GM21526 (cell line): ENCODE results near the gene F8A3.
"Not testable (repeated sequence)": the region's sequence is repeated elsewhere in the genome, so short reads cannot be mapped to it uniquely, and the experiment has no call there.

Source experiments
- ATAC-seq: cut with Tn5 transposase; IDR thresholded peaks from one replicate; pipeline ENCODE4 v1.9.1; 2021; ENCODE audit warnings: moderate library complexity; ENCODE audit not compliant: unreplicated experiment, low FRiP score

F8A3 gene

GRCh38 chrX:155458471-155458870 is at the start of gene F8A3:
Gene F8A3, minus strand, starts transcription at chrX:155458620. Its CDS starts 20 bp downstream, at chrX:155458600.
- peak; percentile 77 for ATAC-seq

- ATAC-seq = no peak
Observed at GRCh38 chrX:155505296-155505695, 46.9 kb upstream of the F8A3 start.

GRCh38 chrX:155495134-155495533 is 36.7 kb upstream of the F8A3 start:
- ATAC-seq = not testable (repeated sequence)

GRCh38 chrX:155491421-155491820 is 33.0 kb upstream of the F8A3 start:
- not testable (repeated sequence) for ATAC-seq

- not testable (repeated sequence) for ATAC-seq
Observed at GRCh38 chrX:155477136-155477535, 18.7 kb upstream of the F8A3 start.

GRCh38 chrX:155466269-155466938 is 8.0 kb upstream of the F8A3 start:
- peak; percentile 70 for ATAC-seq

- not testable (repeated sequence) for ATAC-seq
Observed at GRCh38 chrX:155460501-155460900, 2.1 kb upstream of the F8A3 start.

- ATAC-seq = peak; percentile 47
Observed at GRCh38 chrX:155457761-155458447, 516 bp downstream of the F8A3 start.

- ATAC-seq = no peak
Observed at GRCh38 chrX:155441097-155441496, 17.3 kb downstream of the F8A3 start.

- ATAC-seq = no peak
Observed at GRCh38 chrX:155435744-155436112, 22.7 kb downstream of the F8A3 start.

GRCh38 chrX:155434906-155435743 is 23.3 kb downstream of the F8A3 start:
- ATAC-seq = no peak

- ATAC-seq = no peak
Observed at GRCh38 chrX:155417769-155418168, 40.7 kb downstream of the F8A3 start.
